PC-3 (cell line): ENCODE measurements around the gene HIBADH. TPM values are rescaled to one million over a fixed set of nuclear protein-coding genes. Genes with fewer than 3 reads are reported as not detected.
A peak's percentile ranks its signal among the peaks of the same experiment; 100 is the strongest.

Experiments
- ATAC-seq: fragments of 200-7000 bp; cut with Tn5 transposase; 2 replicates; pipeline ENCODE4 v1.9.1; 2020; ENCODE audit warnings: mild to moderate bottlenecking, moderate library complexity
- BruUV-seq: library from RNA; stranded (reverse); fragments of 400-500 nt; replicated peaks from 2 replicates; lab custom pipeline; 2021; lab: Mats Ljungman, UMichigan
- CTCF ChIA-PET: fragments of 300-600 bp; sonication (Branson Sonifier 250); formaldehyde crosslinking; loops from one replicate; lab custom pipeline; 2022; ENCODE audit warnings: antibody characterized with exemption; lab: Charles Lee
- POLR2A ChIA-PET: fragments of 300-600 bp; sonication (Branson Sonifier 250); formaldehyde crosslinking; loops from one replicate; lab custom pipeline; 2022; ENCODE audit warnings: antibody characterized with exemption; ENCODE audit not compliant: unreplicated experiment; lab: Charles Lee
- DNase-seq: peaks from one replicate; pipeline ENCODE4 v3.0.0-alpha.2; 2015
- H2AFZ ChIP-seq: fragments of 300-600 bp; sonication (generic); 2 replicates; pipeline ENCODE4 v1.6.0; 2016; ENCODE audit warnings: antibody characterized with exemption, low read length
- H3F3A ChIP-seq: fragments of 300-600 bp; sonication (generic); one replicate; pipeline ENCODE4 v1.6.0; 2017; ENCODE audit warnings: antibody characterized with exemption, low read length, control low read depth, mild to moderate bottlenecking; ENCODE audit not compliant: unreplicated experiment
- H3K27ac ChIP-seq: fragments of 300-600 bp; sonication (generic); 2 replicates; pipeline ENCODE4 v1.5.1; 2016; ENCODE audit warnings: mild to moderate bottlenecking, low read length
- H3K27me3 ChIP-seq: fragments of 300-600 bp; sonication (generic); 2 replicates; pipeline ENCODE4 v1.6.1; 2016; ENCODE audit warnings: low read length, mixed read lengths
- H3K36me3 ChIP-seq: fragments of 300-600 bp; sonication (generic); 2 replicates; pipeline ENCODE4 v1.6.1; 2016; ENCODE audit warnings: low read depth, mixed run types, low read length, mixed read lengths
- H3K4me1 ChIP-seq: fragments of 300-600 bp; sonication (generic); 2 replicates; pipeline ENCODE4 v1.5.1; 2016; ENCODE audit warnings: low read length; ENCODE audit not compliant: insufficient read depth
- H3K4me2 ChIP-seq: fragments of 300-600 bp; sonication (generic); 2 replicates; pipeline ENCODE4 v1.6.0; 2016; ENCODE audit warnings: low read length
- H3K4me3 ChIP-seq: fragments of 300-600 bp; sonication (generic); 2 replicates; pipeline ENCODE4 v1.5.1; 2016; ENCODE audit warnings: mild to moderate bottlenecking, low read length, mixed read lengths
- H3K79me2 ChIP-seq: fragments of 300-600 bp; sonication (generic); 2 replicates; pipeline ENCODE4 v1.6.1; 2017; ENCODE audit warnings: low read length, mixed read lengths
- H3K9ac ChIP-seq: fragments of 300-600 bp; sonication (generic); 2 replicates; pipeline ENCODE4 v1.6.0; 2016; ENCODE audit warnings: mild to moderate bottlenecking, low read length
- H3K9me2 ChIP-seq: fragments of 300-600 bp; sonication (generic); replicated peaks from 2 replicates; pipeline ENCODE4 v1.6.1; 2016; ENCODE audit warnings: mixed run types, low read length, mixed read lengths
- H3K9me3 ChIP-seq: fragments of 300-600 bp; sonication (generic); 2 replicates; pipeline ENCODE4 v1.6.1; 2016; ENCODE audit warnings: low read length, mixed read lengths
- H4K20me1 ChIP-seq: fragments of 300-600 bp; sonication (generic); 2 replicates; pipeline ENCODE4 v1.6.1; 2016; ENCODE audit warnings: low read length, mixed read lengths
- EZH2 ChIP-seq: fragments of 300-600 bp; sonication (generic); IDR thresholded peaks from one replicate; pipeline ENCODE4 v1.6.1; 2017; ENCODE audit warnings: antibody characterized with exemption, mild to moderate bottlenecking, low read length; ENCODE audit not compliant: unreplicated experiment
- EZH2phosphoT487 ChIP-seq: fragments of 300-600 bp; sonication (generic); IDR thresholded peaks from 2 replicates; pipeline ENCODE4 v1.6.1; 2018; ENCODE audit warnings: mild to moderate bottlenecking, antibody characterized with exemption, low read length, borderline replicate concordance
- intact Hi-C: fragments of 100-400 bp; cut with micrococcal nuclease; formaldehyde crosslinking; loops from 2 replicates; pipeline ENCODE4 v1.9.0; 2023
- total RNA-seq: library from RNA; depleted of rRNA; stranded (reverse); fragments of >200 nt; gene quantifications from 2 replicates; pipeline ENCODE4 v1.2.3, GENCODE V29; 2014
- TF ChIP-seq, protein P1 (sequence below): fragments of 300-600 bp; sonication (generic); conservative IDR thresholded peaks from 2 replicates; pipeline ENCODE4 v1.5.1; 2017; ENCODE audit warnings: antibody characterized with exemption, low read depth, mild to moderate bottlenecking, low read length

Gene HIBADH
- total RNA-seq, 1 experiment from 2014 or later = 45.8 TPM

DNA sequence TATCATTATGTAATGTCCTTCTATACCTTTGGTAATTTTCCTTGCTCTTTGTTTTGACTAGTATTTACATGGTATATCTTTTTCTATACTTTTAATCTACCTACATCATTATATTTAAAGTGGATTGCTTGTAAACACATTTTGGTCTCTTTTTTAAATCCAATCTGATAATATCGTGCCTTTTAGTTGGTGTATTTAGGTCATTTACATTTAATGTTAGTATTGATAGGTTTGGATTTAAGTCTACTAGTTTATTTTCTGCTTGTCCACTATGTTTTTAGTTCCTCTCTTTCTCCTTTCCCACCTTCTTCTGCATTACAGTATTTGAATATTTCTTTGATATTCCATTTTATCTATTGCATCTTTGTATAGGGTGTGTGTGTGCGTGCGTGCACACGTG lies 95.4 kb downstream of the HIBADH start:
- intact Hi-C loops = no loop called here
- DNase-seq = no peak

DNA sequence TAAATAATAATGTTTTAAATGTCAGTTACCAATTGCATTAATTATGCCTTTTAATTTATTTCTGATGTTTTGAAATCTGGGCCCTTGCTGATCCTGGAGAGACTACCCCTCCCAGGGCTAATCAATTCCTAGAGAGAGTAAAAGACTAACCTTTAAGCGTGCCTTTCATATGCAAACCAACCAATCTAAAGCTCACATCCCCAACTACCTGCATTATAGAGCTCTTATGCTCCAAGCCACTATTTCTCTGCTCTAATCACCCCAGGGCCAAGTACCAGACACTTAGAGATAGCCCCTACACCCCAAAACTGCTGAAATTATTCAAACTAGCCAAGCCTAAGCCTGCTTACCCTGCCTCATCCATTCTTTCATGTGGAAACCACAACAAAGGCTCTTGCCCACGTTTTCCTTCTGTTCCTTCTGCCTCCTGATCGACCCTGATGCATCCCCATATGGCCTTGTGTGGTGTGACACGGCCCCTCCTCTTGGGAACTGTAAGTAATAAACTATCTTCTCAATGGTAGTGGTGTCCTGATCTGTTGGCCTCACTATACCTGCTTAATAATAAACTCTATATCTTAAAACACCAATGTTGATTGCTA lies 97.7 kb downstream of the HIBADH start:
- no peaks in the 10 kb centered on the region for H3K36me3 ChIP-seq
- POLR2A ChIA-PET = no interaction called here
- no peak overlapping the region for H3K4me3 ChIP-seq
- H3K4me2 ChIP-seq = no peak overlapping the region
- no peaks in the 10 kb centered on the region for H3K79me2 ChIP-seq
- no peak overlapping the region for H3K9ac ChIP-seq
- TF ChIP-seq EZH2 (no peak), EZH2phosphoT487 (no peak)
- TF ChIP-seq, protein P1, sequence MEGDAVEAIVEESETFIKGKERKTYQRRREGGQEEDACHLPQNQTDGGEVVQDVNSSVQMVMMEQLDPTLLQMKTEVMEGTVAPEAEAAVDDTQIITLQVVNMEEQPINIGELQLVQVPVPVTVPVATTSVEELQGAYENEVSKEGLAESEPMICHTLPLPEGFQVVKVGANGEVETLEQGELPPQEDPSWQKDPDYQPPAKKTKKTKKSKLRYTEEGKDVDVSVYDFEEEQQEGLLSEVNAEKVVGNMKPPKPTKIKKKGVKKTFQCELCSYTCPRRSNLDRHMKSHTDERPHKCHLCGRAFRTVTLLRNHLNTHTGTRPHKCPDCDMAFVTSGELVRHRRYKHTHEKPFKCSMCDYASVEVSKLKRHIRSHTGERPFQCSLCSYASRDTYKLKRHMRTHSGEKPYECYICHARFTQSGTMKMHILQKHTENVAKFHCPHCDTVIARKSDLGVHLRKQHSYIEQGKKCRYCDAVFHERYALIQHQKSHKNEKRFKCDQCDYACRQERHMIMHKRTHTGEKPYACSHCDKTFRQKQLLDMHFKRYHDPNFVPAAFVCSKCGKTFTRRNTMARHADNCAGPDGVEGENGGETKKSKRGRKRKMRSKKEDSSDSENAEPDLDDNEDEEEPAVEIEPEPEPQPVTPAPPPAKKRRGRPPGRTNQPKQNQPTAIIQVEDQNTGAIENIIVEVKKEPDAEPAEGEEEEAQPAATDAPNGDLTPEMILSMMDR = no peak
- ATAC-seq = no peak
- no peak for DNase-seq
- H3F3A ChIP-seq = no peaks in the 10 kb centered on the region
- CTCF ChIA-PET = no interaction called here
- no peak overlapping the region for H3K27ac ChIP-seq
- H4K20me1 ChIP-seq = no peaks in the 10 kb centered on the region
- no peaks in the 10 kb centered on the region for H3K9me2 ChIP-seq
- no peaks in the 10 kb centered on the region for H3K9me3 ChIP-seq
- H3K4me1 ChIP-seq = peaks cover 13% of the 10 kb centered on the region
- no peak overlapping the region for H2AFZ ChIP-seq
- no TSS peak for BruUV-seq
- no peaks in the 10 kb centered on the region for H3K27me3 ChIP-seq
- intact Hi-C loops = loop anchor here (5.0 kb wide), 1 partner anchor 123 kb away; no protein-coding TSS in a partner anchor

More for the DNA sequence above, 95.4 kb downstream of the HIBADH start:
- H3K4me3 ChIP-seq = no peak overlapping the region
- H3K4me1 ChIP-seq = no peaks in the 10 kb centered on the region
- no peak overlapping the region for H3K4me2 ChIP-seq
- no peaks in the 10 kb centered on the region for H3F3A ChIP-seq
- no peaks in the 10 kb centered on the region for H4K20me1 ChIP-seq
- TF ChIP-seq EZH2phosphoT487 (no peak), EZH2 (no peak)
- TF ChIP-seq, protein P1 = no peak
- H3K27ac ChIP-seq = no peak overlapping the region
- no peaks in the 10 kb centered on the region for H3K79me2 ChIP-seq
- H3K9ac ChIP-seq = no peak overlapping the region
- CTCF ChIA-PET = no interaction called here
- ATAC-seq = no peak
- no peaks in the 10 kb centered on the region for H3K9me3 ChIP-seq
- no peaks in the 10 kb centered on the region for H3K27me3 ChIP-seq
- no TSS peak for BruUV-seq
- no peaks in the 10 kb centered on the region for H3K36me3 ChIP-seq
- no peaks in the 10 kb centered on the region for H3K9me2 ChIP-seq
- POLR2A ChIA-PET = no interaction called here
- H2AFZ ChIP-seq = no peak overlapping the region

DNA sequence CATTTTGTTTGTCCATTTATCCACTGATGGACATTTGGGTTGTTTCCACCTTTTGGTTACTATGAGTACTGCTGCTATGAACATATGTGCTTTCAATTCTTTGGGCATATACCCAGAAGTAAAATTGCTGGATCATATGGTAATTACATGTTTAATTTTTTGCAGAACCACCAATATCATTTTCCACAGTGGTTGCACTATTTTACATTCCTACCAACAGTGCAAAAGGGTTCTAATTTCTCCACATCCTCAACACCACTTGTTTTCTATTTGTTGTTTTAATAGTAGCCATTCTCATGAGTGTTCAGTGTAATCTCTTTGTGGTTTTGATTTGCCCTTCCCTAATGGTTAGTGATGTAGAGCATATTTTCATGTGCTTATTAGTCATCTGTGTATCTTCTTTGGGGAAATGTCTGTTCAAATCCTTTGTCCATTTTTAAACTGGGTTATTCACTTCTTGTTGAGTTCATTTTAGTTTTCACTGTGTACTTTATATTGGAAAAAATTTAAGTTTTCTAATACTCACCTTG lies 101.9 kb downstream of the HIBADH start:
- Histone ChIP-seq H3K4me2 (no peak overlapping the region), H3K9me2 (no peaks in the 10 kb centered on the region), H3K79me2 (no peaks in the 10 kb centered on the region), H3K4me1 (peaks cover 16% of the 10 kb centered on the region), H2AFZ (no peak overlapping the region), H4K20me1 (no peaks in the 10 kb centered on the region), H3K9me3 (no peaks in the 10 kb centered on the region), H3K27ac (peak overlapping the region; percentile 44), H3K4me3 (no peak overlapping the region), H3K9ac (no peak overlapping the region), H3K36me3 (no peaks in the 10 kb centered on the region), H3F3A (no peaks in the 10 kb centered on the region), H3K27me3 (no peaks in the 10 kb centered on the region)
- peak; percentile 98 for ATAC-seq
- peak; percentile 66 for DNase-seq
- intact Hi-C loops = loop anchor here (5.0 kb wide), 1 partner anchor 118 kb away; no protein-coding TSS in a partner anchor
- POLR2A ChIA-PET = no interaction called here
- TF ChIP-seq EZH2 (no peak), EZH2phosphoT487 (no peak)
- TF ChIP-seq, protein P1 = peak; percentile 32; the same call in 1 of the 2 replicates
- no TSS peak for BruUV-seq
- CTCF ChIA-PET = no interaction called here
